ENCODE data around the gene MGAM2. TPM values are rescaled to one million over a fixed set of nuclear protein-coding genes. Genes with fewer than 3 reads are reported as not detected.

MGAM2 gene
- total RNA-seq, 4 donors from 2014 or later: 8.4 to 84.5 (median 46.8) TPM

DNA sequence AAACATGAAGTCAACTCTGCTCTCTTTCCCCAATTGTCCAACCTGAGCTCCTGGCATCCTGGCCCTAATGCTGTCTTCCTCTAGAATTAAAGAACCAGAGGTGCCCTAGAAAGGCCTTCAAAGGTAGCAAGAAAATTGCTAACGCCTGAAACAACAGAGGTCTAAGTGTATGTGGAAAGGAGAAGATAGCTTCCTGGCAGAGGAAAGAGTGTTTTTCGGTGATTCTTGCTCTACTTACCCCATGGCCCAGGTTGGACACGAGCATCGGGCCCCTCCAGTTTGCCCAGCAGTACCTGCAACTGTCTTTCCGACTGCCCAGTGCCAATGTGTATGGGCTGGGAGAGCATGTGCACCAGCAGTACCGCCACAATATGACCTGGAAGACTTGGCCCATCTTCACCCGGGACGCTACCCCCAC, 22.2 kb downstream of the MGAM2 start:
- 98% methylated on average over 8 of the region's 8 CpGs; no CpG with 5 or more reads in 1 of the 2 donors for WGBS, 2 donors (ENCODE audit: low coverage in 1 of 2)

DNA sequence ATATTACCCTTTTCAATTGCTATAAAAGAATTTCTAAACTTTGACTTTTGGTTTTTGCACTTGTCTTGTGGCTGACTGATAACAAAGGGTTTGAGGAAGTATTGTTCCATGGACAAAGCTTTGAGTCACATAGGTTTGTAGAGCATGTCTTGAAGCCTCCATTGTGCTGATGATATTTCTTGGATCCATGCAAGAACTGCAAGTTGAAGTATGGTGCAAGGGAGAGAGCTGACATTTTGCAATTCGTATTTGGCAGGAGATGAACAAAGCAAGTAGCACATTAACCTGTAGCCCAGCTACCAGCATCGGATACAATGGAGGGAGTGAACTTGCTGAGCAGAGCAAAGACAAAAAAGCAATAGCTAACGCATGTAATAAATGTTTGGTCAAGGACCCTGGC, 23.4 kb downstream of the MGAM2 start:
- intact Hi-C loops (cut with DNase I; ENCODE audit: low total_unique reads): no loop called here
- H3K9me3 ChIP-seq: no peaks in the 10 kb centered on the region
- no peaks in the 10 kb centered on the region for H3K36me3 ChIP-seq
- TF ChIP-seq, protein P1, sequence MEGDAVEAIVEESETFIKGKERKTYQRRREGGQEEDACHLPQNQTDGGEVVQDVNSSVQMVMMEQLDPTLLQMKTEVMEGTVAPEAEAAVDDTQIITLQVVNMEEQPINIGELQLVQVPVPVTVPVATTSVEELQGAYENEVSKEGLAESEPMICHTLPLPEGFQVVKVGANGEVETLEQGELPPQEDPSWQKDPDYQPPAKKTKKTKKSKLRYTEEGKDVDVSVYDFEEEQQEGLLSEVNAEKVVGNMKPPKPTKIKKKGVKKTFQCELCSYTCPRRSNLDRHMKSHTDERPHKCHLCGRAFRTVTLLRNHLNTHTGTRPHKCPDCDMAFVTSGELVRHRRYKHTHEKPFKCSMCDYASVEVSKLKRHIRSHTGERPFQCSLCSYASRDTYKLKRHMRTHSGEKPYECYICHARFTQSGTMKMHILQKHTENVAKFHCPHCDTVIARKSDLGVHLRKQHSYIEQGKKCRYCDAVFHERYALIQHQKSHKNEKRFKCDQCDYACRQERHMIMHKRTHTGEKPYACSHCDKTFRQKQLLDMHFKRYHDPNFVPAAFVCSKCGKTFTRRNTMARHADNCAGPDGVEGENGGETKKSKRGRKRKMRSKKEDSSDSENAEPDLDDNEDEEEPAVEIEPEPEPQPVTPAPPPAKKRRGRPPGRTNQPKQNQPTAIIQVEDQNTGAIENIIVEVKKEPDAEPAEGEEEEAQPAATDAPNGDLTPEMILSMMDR (IDR thresholded peaks at IDR 0.05): no peak
- no peak for TF ChIP-seq POLR2AphosphoS5 (IDR thresholded peaks at IDR 0.05)
- no peak overlapping the region for H3K27ac ChIP-seq
- no peak overlapping the region for H3K4me3 ChIP-seq
- WGBS, 2 donors (ENCODE audit: low coverage in 1 of 2): 55 to 70% methylated on average over 3 of the region's 3 CpGs
- no peaks in the 10 kb centered on the region for H3K27me3 ChIP-seq
- in situ Hi-C loops (cut with MboI; ENCODE audit: low pct_ligation_motif_present in 1 of 4, low pct_unique_long_range_greater_than_20kb in 1 of 4, low sequenced_read_pairs in 3 of 4): no loop called here
- DNase-seq: peak; percentile 13
- peaks cover 0 to 3% (median under 1%) of the 10 kb centered on the region in 4 donors for H3K4me1 ChIP-seq

More for the DNA sequence above, 22.2 kb downstream of the MGAM2 start:
- no peak for DNase-seq
- H3K27ac ChIP-seq: no peak overlapping the region
- no peaks in the 10 kb centered on the region for H3K4me1 ChIP-seq
- in situ Hi-C loops (cut with MboI; ENCODE audit: low pct_ligation_motif_present in 1 of 4, low pct_unique_long_range_greater_than_20kb in 1 of 4, low sequenced_read_pairs in 3 of 4): no loop called here
- H3K36me3 ChIP-seq: no peaks in the 10 kb centered on the region
- intact Hi-C loops (cut with DNase I; ENCODE audit: low total_unique reads): no loop called here
- TF ChIP-seq POLR2A (IDR thresholded peaks at IDR 0.05): no peak
- TF ChIP-seq, protein P1 (IDR thresholded peaks at IDR 0.05): no peak
- no peak overlapping the region for H3K4me3 ChIP-seq
- no peaks in the 10 kb centered on the region for H3K9me3 ChIP-seq
- H3K27me3 ChIP-seq: no peaks in the 10 kb centered on the region

DNA sequence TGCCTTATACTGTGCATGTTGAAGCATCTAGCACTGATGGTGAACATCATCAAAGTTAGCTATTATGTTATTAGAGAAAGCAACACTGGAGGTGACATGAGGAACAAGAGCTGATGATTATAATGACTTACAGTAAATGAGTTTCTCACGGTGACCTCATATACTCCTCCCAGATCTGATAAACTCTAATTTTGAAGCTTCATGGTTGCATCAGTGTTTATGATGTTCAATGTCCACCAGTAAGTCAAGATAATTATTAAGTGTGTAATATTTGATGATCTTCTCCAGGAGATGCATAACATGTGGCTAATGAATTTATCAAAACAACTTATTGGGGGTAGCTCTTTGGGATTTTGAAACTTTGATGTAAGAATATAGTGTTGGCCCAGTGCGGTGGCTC, 27.5 kb downstream of the MGAM2 start:
- Histone ChIP-seq H3K27ac (no peak overlapping the region), H3K27me3 (no peaks in the 10 kb centered on the region), H3K4me3 (no peak overlapping the region), H3K36me3 (no peaks in the 10 kb centered on the region), H3K4me1 (peaks cover 0 to 10% (median 5%) of the 10 kb centered on the region in 4 donors), H3K9me3 (no peaks in the 10 kb centered on the region)
- 82 to 84% methylated on average over 1 to 2 of the region's 2 CpGs for whole genome bisulfite sequencing, 2 donors (ENCODE audit: low coverage in 1 of 2)
- DNase-seq: no peak
- no peak for TF ChIP-seq EP300 (IDR thresholded peaks at IDR 0.05; ENCODE audit: low read depth)
- no peak for TF ChIP-seq POLR2A (IDR thresholded peaks at IDR 0.05)
- TF ChIP-seq POLR2AphosphoS5 (IDR thresholded peaks at IDR 0.05): no peak
- TF ChIP-seq, protein P1 (IDR thresholded peaks at IDR 0.05): no peak
- intact Hi-C loops (cut with DNase I; ENCODE audit: low total_unique reads) (no loop called here), in situ Hi-C loops (cut with MboI; ENCODE audit: low pct_ligation_motif_present in 1 of 4, low pct_unique_long_range_greater_than_20kb in 1 of 4, low sequenced_read_pairs in 3 of 4) (no loop called here)

DNA sequence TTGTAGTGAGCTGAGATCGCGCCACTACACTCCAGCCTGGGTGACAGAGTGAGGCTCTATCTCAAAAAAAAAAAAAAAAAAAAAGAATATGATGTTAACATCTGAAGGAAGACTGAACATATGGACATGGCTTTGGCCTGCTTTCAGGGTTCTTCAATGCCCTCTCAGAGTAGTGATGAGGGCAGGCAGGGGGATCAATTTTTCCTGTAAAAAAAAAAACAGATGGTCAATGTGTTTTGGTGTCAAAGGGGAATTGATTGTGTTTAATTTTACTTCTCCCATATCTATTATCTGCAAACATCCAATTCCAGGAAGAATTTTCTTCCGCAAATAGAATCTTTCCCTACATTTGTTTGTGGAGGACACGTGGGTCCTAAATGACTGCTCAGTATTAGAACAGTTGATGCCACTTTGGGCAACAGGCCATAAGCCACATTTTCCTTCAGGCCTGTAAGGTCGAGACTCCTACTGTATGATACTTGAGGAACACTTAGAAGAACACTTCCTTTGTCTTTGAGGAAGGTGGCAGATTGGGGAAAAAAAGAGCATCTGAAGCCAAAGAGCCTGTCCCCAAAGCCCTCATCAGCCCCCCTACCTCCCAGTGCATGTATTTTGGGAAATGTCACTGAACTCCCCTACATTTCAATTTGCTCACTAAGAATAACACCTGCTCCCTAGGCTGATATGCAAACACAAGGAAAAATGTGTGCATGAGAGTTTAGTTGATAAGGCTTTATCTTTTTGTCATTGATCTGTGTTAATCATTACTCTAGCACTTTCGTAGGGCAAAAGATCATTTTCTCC, 28.3 kb downstream of the MGAM2 start:
- no peak for TF ChIP-seq POLR2AphosphoS5 (IDR thresholded peaks at IDR 0.05)
- no peak for TF ChIP-seq POLR2A (IDR thresholded peaks at IDR 0.05)
- no peak for TF ChIP-seq EP300 (IDR thresholded peaks at IDR 0.05; ENCODE audit: low read depth)
- TF ChIP-seq, protein P1 (IDR thresholded peaks at IDR 0.05): no peak
- in situ Hi-C loops (cut with MboI; ENCODE audit: low pct_ligation_motif_present in 1 of 4, low pct_unique_long_range_greater_than_20kb in 1 of 4, low sequenced_read_pairs in 3 of 4): no loop called here
- Histone ChIP-seq H3K36me3 (no peaks in the 10 kb centered on the region), H3K4me3 (no peak overlapping the region), H3K9me3 (no peaks in the 10 kb centered on the region), H3K4me1 (peaks cover 0 to 10% (median 5%) of the 10 kb centered on the region in 4 donors), H3K27ac (no peak overlapping the region), H3K27me3 (no peaks in the 10 kb centered on the region)
- no peak for DNase-seq
- intact Hi-C loops (cut with DNase I; ENCODE audit: low total_unique reads): no loop called here
- 43 to 51% methylated on average over 6 of the region's 6 CpGs for WGBS, 2 donors (ENCODE audit: low coverage in 1 of 2)

Measured in transverse colon (tissue), 4 donors.